ENCODE measurements around the gene MTFMT.

The MTFMT gene

DNA sequence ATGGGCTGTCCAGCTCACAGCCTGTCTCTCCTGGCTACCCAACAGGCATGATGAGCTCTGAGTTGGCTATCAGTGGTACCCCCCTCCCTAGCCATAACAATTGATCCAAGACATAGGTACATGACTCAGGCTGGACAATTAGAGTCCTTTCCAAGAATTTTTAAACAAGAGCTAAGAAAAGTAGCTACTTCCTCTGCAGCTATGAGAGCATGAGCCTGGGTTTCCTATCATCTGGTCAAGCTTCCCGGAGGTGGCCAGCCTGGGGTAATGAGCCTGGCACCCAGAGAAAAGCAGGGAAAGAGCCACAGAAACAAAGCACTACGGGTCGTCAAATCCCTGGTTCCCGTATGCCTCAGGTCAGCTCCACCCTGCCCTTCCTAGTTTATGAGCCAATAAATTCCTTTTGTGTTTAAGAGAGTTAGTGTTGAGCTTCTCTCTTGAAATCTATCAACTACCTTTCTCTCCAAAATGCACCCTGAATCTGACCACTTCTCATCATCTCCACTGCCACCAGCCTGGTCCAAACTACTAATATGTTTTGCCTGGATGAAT, 13.4 kb upstream of the MTFMT start:
- DNase-seq (ENCODE audit: low spot score in 2 of 2) (no peak), ATAC-seq (replicated peaks; ENCODE audit: extremely low read depth, poor library complexity, severe bottlenecking) (no peak)
- Mint-ChIP-seq H3K9me3 (no peaks in the 10 kb centered on the region), H3K4me3 (no peak overlapping the region), H3K27ac (ENCODE audit: low read depth) (no peak overlapping the region), H3K36me3 (ENCODE audit: insufficient read depth) (no peaks in the 10 kb centered on the region), H3K4me1 (no peaks in the 10 kb centered on the region), H3K27me3 (peaks cover 6% of the 10 kb centered on the region)

DNA sequence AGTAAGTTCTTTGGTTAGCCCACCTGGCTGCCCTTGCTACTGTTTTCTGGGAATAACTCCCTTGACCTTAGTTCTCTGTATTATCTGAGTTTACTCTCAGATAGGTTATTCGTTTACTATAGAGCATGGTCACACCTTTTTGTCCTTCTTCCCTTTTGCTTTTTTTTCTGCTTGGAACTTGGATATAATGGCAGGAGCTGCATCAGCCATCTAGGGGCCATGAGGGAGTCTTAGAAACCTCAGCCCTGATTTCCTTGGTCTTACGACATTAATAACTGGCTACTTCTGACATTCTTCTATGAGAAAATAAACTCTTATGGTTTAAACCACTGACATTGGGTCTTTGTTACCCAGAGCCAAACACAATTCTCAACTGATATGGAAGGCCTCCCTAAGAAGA, 12.3 kb upstream of the MTFMT start:
- H3K9me3 Mint-ChIP-seq, result no peaks in the 10 kb centered on the region

DNA sequence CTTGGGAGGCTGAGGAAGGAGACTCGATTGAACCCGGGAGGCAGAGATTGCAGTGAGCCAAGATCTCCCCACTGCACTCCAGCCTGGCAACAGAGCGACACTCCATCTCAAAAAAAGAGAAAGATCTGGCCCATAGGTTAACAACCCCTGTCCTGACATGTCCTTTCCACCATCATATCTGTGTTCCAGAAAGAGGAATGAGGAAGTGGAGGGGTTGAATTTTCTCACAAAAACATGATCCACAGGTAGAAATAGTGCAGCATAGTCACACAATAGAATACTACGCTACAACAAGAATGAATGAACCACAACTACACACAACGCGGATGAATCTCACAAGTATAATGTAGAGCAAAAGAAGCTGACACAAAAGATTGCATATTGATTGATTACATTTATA, 11.0 kb upstream of the MTFMT start:
- Mint-ChIP-seq H3K4me1 (no peaks in the 10 kb centered on the region), H3K27ac (ENCODE audit: low read depth) (no peak overlapping the region), H3K36me3 (ENCODE audit: insufficient read depth) (no peaks in the 10 kb centered on the region), H3K4me3 (no peak overlapping the region), H3K9me3 (no peaks in the 10 kb centered on the region), H3K27me3 (peaks cover 5% of the 10 kb centered on the region)
- DNase-seq (ENCODE audit: low spot score in 2 of 2) (no peak), ATAC-seq (replicated peaks; ENCODE audit: extremely low read depth, poor library complexity, severe bottlenecking) (no peak)

More for the DNA sequence above, 12.3 kb upstream of the MTFMT start:
- Mint-ChIP-seq H3K27ac (ENCODE audit: low read depth) (no peak overlapping the region), H3K4me3 (no peak overlapping the region), H3K36me3 (ENCODE audit: insufficient read depth) (no peaks in the 10 kb centered on the region), H3K27me3 (peaks cover 6% of the 10 kb centered on the region), H3K4me1 (no peaks in the 10 kb centered on the region)
- ATAC-seq (replicated peaks; ENCODE audit: extremely low read depth, poor library complexity, severe bottlenecking), result no peak
- no peak for DNase-seq (ENCODE audit: low spot score in 2 of 2)

DNA sequence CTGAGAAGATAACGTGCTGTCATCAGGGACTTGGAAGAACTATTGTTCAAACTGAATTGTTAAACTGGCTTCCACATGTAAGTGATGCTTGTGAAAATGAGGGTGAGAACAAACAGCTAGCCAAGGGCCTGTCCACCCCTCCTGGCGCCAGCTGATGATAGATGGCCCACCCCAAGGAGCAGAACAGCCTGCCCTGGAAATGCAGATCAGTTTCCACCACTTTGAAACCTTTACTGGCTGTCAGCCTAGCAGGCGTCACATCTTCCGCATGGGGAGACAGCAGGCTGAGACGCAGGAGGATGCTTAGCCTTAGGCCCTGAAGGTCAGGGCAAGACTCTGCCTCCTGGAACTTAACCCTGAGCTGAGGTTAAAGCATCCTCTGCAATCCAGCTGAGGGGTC, 9.4 kb upstream of the MTFMT start:
- no peaks in the 10 kb centered on the region for H3K36me3 Mint-ChIP-seq (ENCODE audit: insufficient read depth)
- H3K27me3 Mint-ChIP-seq, result no peaks in the 10 kb centered on the region

DNA sequence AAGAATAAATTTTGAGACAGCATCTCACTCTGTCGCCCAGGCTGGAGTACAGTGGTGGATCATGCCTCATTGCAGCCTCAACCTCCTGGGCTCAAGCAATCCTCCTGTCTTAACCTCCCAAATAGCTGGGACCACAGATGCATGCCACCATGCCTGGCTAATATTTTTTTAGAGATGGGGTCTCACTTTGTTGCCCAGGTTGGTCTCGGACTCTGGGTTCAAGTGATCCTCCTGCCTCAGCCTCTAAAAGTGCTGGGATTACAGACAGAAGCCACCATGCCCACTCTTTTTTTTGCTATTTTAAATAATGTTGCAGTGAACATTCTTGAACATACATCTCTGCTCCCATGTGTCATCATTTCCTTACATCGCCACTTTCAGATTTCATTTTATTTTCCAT, 9.0 kb upstream of the MTFMT start:
- ATAC-seq (replicated peaks; ENCODE audit: extremely low read depth, poor library complexity, severe bottlenecking) (no peak), DNase-seq (ENCODE audit: low spot score in 2 of 2) (no peak)
- Mint-ChIP-seq H3K9me3 (no peaks in the 10 kb centered on the region), H3K27me3 (no peaks in the 10 kb centered on the region), H3K36me3 (ENCODE audit: insufficient read depth) (no peaks in the 10 kb centered on the region), H3K4me1 (peaks cover 7% of the 10 kb centered on the region), H3K27ac (ENCODE audit: low read depth) (no peak overlapping the region), H3K4me3 (no peak overlapping the region)

More for the DNA sequence above, 9.4 kb upstream of the MTFMT start:
- ATAC-seq (replicated peaks; ENCODE audit: extremely low read depth, poor library complexity, severe bottlenecking) (no peak), DNase-seq (ENCODE audit: low spot score in 2 of 2) (no peak)
- peaks cover 3% of the 10 kb centered on the region for H3K4me1 Mint-ChIP-seq
- no peak overlapping the region for H3K27ac Mint-ChIP-seq (ENCODE audit: low read depth)
- H3K9me3 Mint-ChIP-seq, result no peaks in the 10 kb centered on the region
- H3K4me3 Mint-ChIP-seq, result no peak overlapping the region

DNA sequence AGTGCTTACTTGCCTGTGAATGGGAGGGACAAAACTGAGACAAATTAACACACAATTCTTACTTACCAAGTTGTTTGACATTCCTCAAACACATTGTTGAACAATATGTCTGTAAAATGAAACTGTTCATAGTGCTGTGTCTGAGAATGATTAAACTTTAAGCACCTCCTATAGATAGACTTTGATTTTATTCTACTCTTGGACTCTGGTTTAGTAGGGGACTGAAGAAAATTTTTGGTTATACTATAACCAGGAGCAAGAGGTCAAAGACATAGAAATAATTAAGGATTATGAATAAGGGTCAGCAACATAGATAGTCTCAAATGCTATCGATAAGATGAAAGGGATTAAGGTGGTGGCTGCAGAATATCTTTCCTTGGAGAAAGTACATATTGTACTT, 7.9 kb upstream of the MTFMT start:
- Mint-ChIP-seq H3K27me3 (peaks cover 10% of the 10 kb centered on the region), H3K27ac (ENCODE audit: low read depth) (no peak overlapping the region), H3K4me3 (no peak overlapping the region), H3K36me3 (ENCODE audit: insufficient read depth) (no peaks in the 10 kb centered on the region), H3K4me1 (peaks cover 12% of the 10 kb centered on the region), H3K9me3 (no peaks in the 10 kb centered on the region)
- no peak for DNase-seq (ENCODE audit: low spot score in 2 of 2)
- no peak for ATAC-seq (replicated peaks; ENCODE audit: extremely low read depth, poor library complexity, severe bottlenecking)

DNA sequence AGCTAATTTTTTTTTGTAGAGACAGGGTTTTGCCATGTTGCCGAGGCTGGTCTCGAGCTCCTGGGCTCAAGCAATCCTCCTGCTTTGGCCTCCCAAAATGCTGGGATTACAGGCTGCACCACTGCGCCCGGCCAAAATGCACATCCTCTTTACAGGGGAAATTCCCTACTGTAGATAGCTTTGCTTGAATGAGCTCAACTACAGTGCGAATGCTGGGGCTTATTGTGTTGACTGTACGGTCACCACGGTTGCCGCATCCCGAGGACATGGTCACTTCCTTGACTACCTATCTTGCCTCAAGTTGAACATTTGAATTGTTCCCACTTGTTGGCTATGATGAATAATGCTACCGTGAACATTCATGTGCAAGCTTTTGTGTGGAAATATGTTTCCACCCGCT, 5.3 kb upstream of the MTFMT start:
- H3K27me3 Mint-ChIP-seq, result peaks cover 19% of the 10 kb centered on the region
- DNase-seq (ENCODE audit: low spot score in 2 of 2), result no peak
- no peak overlapping the region for H3K27ac Mint-ChIP-seq (ENCODE audit: low read depth)
- no peaks in the 10 kb centered on the region for H3K36me3 Mint-ChIP-seq (ENCODE audit: insufficient read depth)
- H3K9me3 Mint-ChIP-seq, result no peaks in the 10 kb centered on the region
- H3K4me1 Mint-ChIP-seq, result peaks cover 17% of the 10 kb centered on the region
- H3K4me3 Mint-ChIP-seq, result no peak overlapping the region
- ATAC-seq (replicated peaks; ENCODE audit: extremely low read depth, poor library complexity, severe bottlenecking), result no peak

DNA sequence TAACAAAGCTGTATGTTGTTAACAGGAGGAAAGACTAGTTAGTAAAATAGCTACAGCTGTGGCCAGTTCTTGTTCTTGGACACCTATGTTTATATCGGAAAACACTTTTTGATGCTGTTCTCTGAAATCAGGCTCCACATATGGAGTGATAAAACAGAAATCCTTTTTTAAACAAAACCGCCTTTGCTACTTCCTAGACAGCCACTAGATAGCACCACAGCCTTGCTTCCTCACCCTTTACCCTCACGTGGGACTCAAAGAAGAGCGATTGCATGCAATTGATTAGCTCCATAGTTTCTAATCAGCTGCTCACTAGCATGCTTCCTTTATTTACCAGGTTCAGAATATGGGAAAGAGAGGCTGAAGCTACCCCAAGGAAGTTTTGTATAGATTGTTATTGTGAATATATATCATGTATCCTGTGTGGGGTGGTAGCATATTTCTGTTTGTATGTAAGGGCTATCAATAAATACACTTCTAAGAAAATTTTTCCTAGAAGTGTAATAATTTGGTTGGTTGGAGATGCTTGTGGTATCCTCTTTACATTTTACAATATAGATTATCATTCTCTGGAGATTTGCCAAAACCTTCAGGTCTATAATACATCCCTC, 4.3 kb upstream of the MTFMT start:
- Mint-ChIP-seq H3K36me3 (ENCODE audit: insufficient read depth) (no peaks in the 10 kb centered on the region), H3K4me3 (no peak overlapping the region), H3K27ac (ENCODE audit: low read depth) (no peak overlapping the region), H3K27me3 (peaks cover 19% of the 10 kb centered on the region), H3K4me1 (peaks cover 18% of the 10 kb centered on the region), H3K9me3 (no peaks in the 10 kb centered on the region)
- DNase-seq (ENCODE audit: low spot score in 2 of 2) (no peak), ATAC-seq (replicated peaks; ENCODE audit: extremely low read depth, poor library complexity, severe bottlenecking) (peak; percentile 47)

DNA sequence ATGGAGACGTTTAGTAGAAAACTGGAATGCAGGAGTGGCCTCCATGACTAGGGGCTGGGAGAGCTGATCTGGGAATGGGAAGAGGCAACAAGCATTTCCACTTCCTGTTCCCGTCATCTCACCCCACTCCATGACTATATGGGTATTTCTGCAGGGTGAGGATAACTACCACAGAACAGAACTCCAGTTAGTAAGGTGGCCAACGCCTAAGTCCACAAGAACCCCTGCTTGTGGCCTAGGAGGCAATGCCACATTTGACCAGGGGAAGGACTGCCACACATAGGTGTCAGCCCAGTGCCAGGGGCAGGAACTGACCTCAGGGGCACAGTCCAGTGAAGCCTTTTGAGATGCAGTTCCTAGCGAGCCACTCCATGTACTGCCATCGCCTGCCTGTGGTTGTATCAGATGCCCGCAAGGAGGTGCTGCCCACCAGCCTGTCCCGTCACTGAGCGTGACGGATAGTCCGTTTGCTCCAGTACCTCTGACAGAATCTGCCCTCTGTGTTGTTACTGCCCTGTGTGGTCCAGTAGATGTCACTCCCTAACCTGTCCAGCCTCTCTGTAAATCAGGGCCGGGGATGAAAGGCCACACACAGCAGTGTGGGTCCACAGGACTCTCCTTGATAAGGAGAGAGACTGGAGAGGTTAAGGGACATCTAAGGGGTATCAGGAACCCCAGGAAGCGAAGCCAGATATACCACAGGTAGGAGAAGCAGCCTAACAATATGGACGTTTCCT, 3.5 kb upstream of the MTFMT start:
- no peak overlapping the region for H3K27ac Mint-ChIP-seq (ENCODE audit: low read depth)
- H3K9me3 Mint-ChIP-seq, result no peaks in the 10 kb centered on the region
- DNase-seq (ENCODE audit: low spot score in 2 of 2) (no peak), ATAC-seq (replicated peaks; ENCODE audit: extremely low read depth, poor library complexity, severe bottlenecking) (peak; percentile 21)
- peaks cover 26% of the 10 kb centered on the region for H3K4me1 Mint-ChIP-seq
- peaks cover 19% of the 10 kb centered on the region for H3K27me3 Mint-ChIP-seq
- no peak overlapping the region for H3K4me3 Mint-ChIP-seq
- no peaks in the 10 kb centered on the region for H3K36me3 Mint-ChIP-seq (ENCODE audit: insufficient read depth)

DNA sequence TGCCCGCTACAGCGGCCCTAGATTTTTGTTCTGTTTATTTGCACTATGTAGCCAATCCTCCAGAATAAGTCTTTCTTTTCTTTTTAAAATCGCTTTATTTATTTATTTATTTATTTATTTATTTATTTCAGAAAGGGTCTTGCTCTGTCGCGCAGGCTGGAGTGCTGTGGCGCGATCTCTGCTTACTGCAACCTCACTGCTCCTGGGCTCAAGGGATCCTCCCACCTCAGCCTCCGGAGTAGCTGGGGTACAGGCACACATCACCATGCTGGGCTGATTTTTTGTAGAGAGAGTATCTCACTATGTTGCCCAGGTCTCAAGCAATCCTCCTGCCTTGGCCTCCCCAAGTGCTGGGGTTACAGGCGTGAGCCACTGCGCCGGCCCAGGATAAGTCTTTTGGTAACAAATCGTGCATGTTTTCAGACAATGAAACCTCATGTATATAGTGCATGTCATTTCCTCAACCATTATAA, 333 bp upstream of the MTFMT start:
- ATAC-seq (replicated peaks; ENCODE audit: extremely low read depth, poor library complexity, severe bottlenecking), result no peak
- H3K36me3 Mint-ChIP-seq (ENCODE audit: insufficient read depth), result peaks cover 8% of the 10 kb centered on the region

DNA sequence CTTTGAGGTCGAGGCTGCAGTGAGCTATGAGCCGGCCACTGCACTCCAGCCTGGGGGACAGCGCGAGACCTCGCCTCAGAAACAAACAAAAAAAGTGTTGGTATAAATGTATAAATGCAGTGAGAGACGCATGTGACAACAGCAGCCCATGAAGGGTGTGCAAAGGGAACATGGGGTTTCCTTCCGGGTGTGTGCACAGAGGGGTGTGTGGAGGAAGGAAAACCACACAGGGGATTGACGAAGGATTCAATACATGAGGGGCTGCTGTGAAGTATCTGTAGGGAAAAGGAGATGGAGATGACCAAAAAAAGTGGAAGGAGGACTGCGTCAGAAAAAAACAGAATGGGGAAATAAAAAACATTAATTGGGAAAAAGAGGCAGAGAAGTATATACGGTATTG, 1.1 kb downstream of the MTFMT start:
- Mint-ChIP-seq H3K9me3 (no peaks in the 10 kb centered on the region), H3K27me3 (peaks cover 19% of the 10 kb centered on the region), H3K4me1 (peaks cover 22% of the 10 kb centered on the region), H3K27ac (ENCODE audit: low read depth) (peak overlapping the region; percentile 80), H3K4me3 (peak overlapping the region; percentile 87), H3K36me3 (ENCODE audit: insufficient read depth) (peaks cover 20% of the 10 kb centered on the region)
- ATAC-seq (replicated peaks; ENCODE audit: extremely low read depth, poor library complexity, severe bottlenecking) (no peak), DNase-seq (ENCODE audit: low spot score in 2 of 2) (no peak)

More for the DNA sequence above, 333 bp upstream of the MTFMT start:
- Mint-ChIP-seq H3K9me3 (no peaks in the 10 kb centered on the region), H3K27me3 (peaks cover 19% of the 10 kb centered on the region), H3K27ac (ENCODE audit: low read depth) (no peak overlapping the region), H3K4me1 (peaks cover 30% of the 10 kb centered on the region), H3K4me3 (peak overlapping the region; percentile 87)
- no peak for DNase-seq (ENCODE audit: low spot score in 2 of 2)

DNA sequence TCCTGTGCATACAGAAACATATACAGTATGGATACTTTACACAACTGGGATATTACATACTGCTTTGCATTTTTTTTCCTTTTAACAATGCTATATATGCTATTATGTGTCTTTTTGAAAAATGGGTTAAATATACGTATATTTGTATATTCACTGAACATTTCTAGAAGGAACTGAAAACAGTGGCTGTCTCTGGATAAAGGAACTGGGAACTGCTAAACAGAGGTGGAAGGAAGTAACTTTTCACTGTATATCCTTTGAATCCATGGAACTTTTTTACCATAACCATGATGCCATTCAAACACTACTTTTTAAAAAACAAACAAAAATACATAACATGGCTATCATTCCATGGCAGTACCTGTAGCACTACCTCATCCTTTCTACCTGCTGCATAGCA, 1.8 kb downstream of the MTFMT start:
- peaks cover 18% of the 10 kb centered on the region for H3K4me1 Mint-ChIP-seq
- DNase-seq (ENCODE audit: low spot score in 2 of 2) (no peak), ATAC-seq (replicated peaks; ENCODE audit: extremely low read depth, poor library complexity, severe bottlenecking) (no peak)
- peaks cover 23% of the 10 kb centered on the region for H3K36me3 Mint-ChIP-seq (ENCODE audit: insufficient read depth)
- no peaks in the 10 kb centered on the region for H3K9me3 Mint-ChIP-seq
- no peak overlapping the region for H3K27ac Mint-ChIP-seq (ENCODE audit: low read depth)
- H3K4me3 Mint-ChIP-seq, result peak overlapping the region; percentile 87
- peaks cover 12% of the 10 kb centered on the region for H3K27me3 Mint-ChIP-seq

DNA sequence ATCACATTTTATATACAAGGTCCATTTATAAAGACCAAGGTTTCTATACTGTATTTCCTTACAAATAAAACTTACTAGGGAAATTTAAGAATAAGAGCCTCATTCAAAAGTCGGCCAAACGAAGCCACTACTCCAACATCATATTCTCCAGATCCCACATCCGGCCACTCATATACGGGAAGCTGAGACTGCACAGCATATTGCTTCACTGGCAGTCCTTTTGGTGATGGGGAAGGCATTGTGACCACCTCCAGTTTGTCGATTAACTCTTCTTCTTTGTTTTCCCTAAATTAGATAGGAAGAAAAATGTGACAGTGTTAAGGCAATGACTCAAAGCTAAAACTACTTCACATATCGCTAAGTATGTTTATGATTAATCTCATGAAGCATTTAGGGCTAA, 2.7 kb downstream of the MTFMT start:
- Mint-ChIP-seq H3K27ac (ENCODE audit: low read depth) (no peak overlapping the region), H3K4me3 (no peak overlapping the region), H3K27me3 (peaks cover 4% of the 10 kb centered on the region), H3K36me3 (ENCODE audit: insufficient read depth) (peaks cover 25% of the 10 kb centered on the region), H3K4me1 (peaks cover 18% of the 10 kb centered on the region), H3K9me3 (no peaks in the 10 kb centered on the region)
- DNase-seq (ENCODE audit: low spot score in 2 of 2) (no peak), ATAC-seq (replicated peaks; ENCODE audit: extremely low read depth, poor library complexity, severe bottlenecking) (no peak)

Data from central memory CD8-positive, alpha-beta T cell (primary cell).